Renal cortical epithelial cell (primary cell): ENCODE results near the gene UST. TPM values are rescaled to one million over a fixed set of nuclear protein-coding genes. Genes with fewer than 3 reads are reported as not detected.
"Not testable (repeated sequence)": the region's sequence is repeated elsewhere in the genome, so short reads cannot be mapped to it uniquely, and the experiment has no call there.

Source experiments
- DNase-seq: peaks from one replicate; pipeline ENCODE4 v3.0.0-alpha.2; 2011; ENCODE audit warnings: low read depth
- total RNA-seq: library from RNA; depleted of rRNA; stranded (reverse); fragments of >200 nt; gene quantifications from 2 replicates; pipeline ENCODE4 v1.2.3, GENCODE V29; 2014

UST gene
- total RNA-seq, 1 donor from 2014 or later, result 2.8 TPM

GRCh38 chr6:148947621-148948444 lies 201.0 kb downstream of the UST start:
- peak; percentile 70 for DNase-seq

- DNase-seq, result no peak
Observed at GRCh38 chr6:148951662-148952061, 204.8 kb downstream of the UST start.

- peak; percentile 3 for DNase-seq
Observed at GRCh38 chr6:148952147-148953035, 205.6 kb downstream of the UST start.

GRCh38 chr6:148954461-148954860 lies 207.6 kb downstream of the UST start:
- no peak for DNase-seq

- no peak for DNase-seq
Observed at GRCh38 chr6:148954934-148955333, 208.1 kb downstream of the UST start.

GRCh38 chr6:148955441-148955840 lies 208.6 kb downstream of the UST start:
- DNase-seq, result peak; percentile 3

- DNase-seq, result not testable (repeated sequence)
Observed at GRCh38 chr6:148956163-148956562, 209.3 kb downstream of the UST start.

- DNase-seq, result no peak
Observed at GRCh38 chr6:148957752-148958151, 210.9 kb downstream of the UST start.

GRCh38 chr6:148959008-148959407 lies 212.2 kb downstream of the UST start:
- DNase-seq, result peak; percentile 8

GRCh38 chr6:148959501-148959900 lies 212.7 kb downstream of the UST start:
- DNase-seq, result no peak

GRCh38 chr6:148962854-148963515 lies 216.2 kb downstream of the UST start:
- no peak for DNase-seq

- DNase-seq, result no peak
Observed at GRCh38 chr6:148963738-148964137, 216.9 kb downstream of the UST start.

GRCh38 chr6:148964467-148964866 lies 217.6 kb downstream of the UST start:
- DNase-seq, result no peak

- no peak for DNase-seq
Observed at GRCh38 chr6:148965287-148965686, 218.5 kb downstream of the UST start.

GRCh38 chr6:148967011-148967520 lies 220.2 kb downstream of the UST start:
- no peak for DNase-seq

GRCh38 chr6:148967541-148967956 lies 220.7 kb downstream of the UST start:
- DNase-seq, result no peak

GRCh38 chr6:148968771-148969602 lies 222.2 kb downstream of the UST start:
- DNase-seq, result no peak

- DNase-seq, result no peak
Observed at GRCh38 chr6:148969603-148970061, 222.8 kb downstream of the UST start.

- peak; percentile 6 for DNase-seq
Observed at GRCh38 chr6:148971031-148971927, 224.4 kb downstream of the UST start.

GRCh38 chr6:148972481-148972880 lies 225.7 kb downstream of the UST start:
- peak; percentile 27 for DNase-seq
